ENCODE measurements around the gene AAGAB. TPM values are rescaled to one million over a fixed set of nuclear protein-coding genes. Genes with fewer than 3 reads are reported as not detected.

The AAGAB gene
- total and polyA plus RNA-seq, 5 donors from 2014 or later = 28.1 to 67.5 (median 54.3) TPM

GRCh38 chr15:67232591-67232990 is 21.9 kb downstream of the AAGAB start:
- Histone ChIP-seq H3K4me3 (ENCODE audit: low read depth, low read length) (no peak overlapping the region), H3K27me3 (ENCODE audit: control insufficient read depth, insufficient read depth, low read length) (no peaks in the 10 kb centered on the region), H3K36me3 (ENCODE audit: control insufficient read depth, insufficient read depth, low read length) (peaks cover 58% of the 10 kb centered on the region), H3K9me3 (ENCODE audit: control insufficient read depth in 2 of 2, low read length in 2 of 2) (no peaks in the 10 kb centered on the region), H3K27ac (ENCODE audit: insufficient read depth, low read length, poor library complexity, severe bottlenecking) (no peak overlapping the region), H3K4me1 (ENCODE audit: control insufficient read depth, insufficient read depth, low read length, poor library complexity, severe bottlenecking) (no peaks in the 10 kb centered on the region)
- H3K4me1 Mint-ChIP-seq = peaks cover 14 to 21% (median 18%) of the 10 kb centered on the region in 4 donors
- no peak overlapping the region for H3K27ac Mint-ChIP-seq
- no peak for ATAC-seq (ENCODE audit: low read depth in 2 of 2)
- H3K36me3 Mint-ChIP-seq = peaks cover 73% of the 10 kb centered on the region
- no peak overlapping the region for H3K4me3 Mint-ChIP-seq
- DNase-seq = no peak
- no peaks in the 10 kb centered on the region for H3K9me3 Mint-ChIP-seq
- no peaks in the 10 kb centered on the region for H3K27me3 Mint-ChIP-seq

GRCh38 chr15:67230504-67230903 is 24.0 kb downstream of the AAGAB start:
- H3K36me3 Mint-ChIP-seq = peaks cover 63% of the 10 kb centered on the region
- H3K36me3 ChIP-seq (ENCODE audit: control insufficient read depth, insufficient read depth, low read length) = peaks cover 61% of the 10 kb centered on the region
- H3K27ac Mint-ChIP-seq = no peak overlapping the region

GRCh38 chr15:67228286-67228685 is 26.2 kb downstream of the AAGAB start:
- Histone ChIP-seq H3K27ac (ENCODE audit: insufficient read depth, low read length, poor library complexity, severe bottlenecking) (no peak overlapping the region), H3K27me3 (ENCODE audit: control insufficient read depth, insufficient read depth, low read length) (no peaks in the 10 kb centered on the region), H3K36me3 (ENCODE audit: control insufficient read depth, insufficient read depth, low read length) (peaks cover 50% of the 10 kb centered on the region), H3K4me1 (ENCODE audit: control insufficient read depth, insufficient read depth, low read length, poor library complexity, severe bottlenecking) (no peaks in the 10 kb centered on the region), H3K9me3 (ENCODE audit: control insufficient read depth in 2 of 2, low read length in 2 of 2) (no peaks in the 10 kb centered on the region), H3K4me3 (ENCODE audit: low read depth, low read length) (no peak overlapping the region)
- Mint-ChIP-seq H3K9me3 (no peaks in the 10 kb centered on the region), H3K36me3 (peaks cover 50% of the 10 kb centered on the region), H3K4me3 (peak overlapping the region in 1 of 4 donors; percentile 79), H3K4me1 (peaks cover 0 to 17% (median 11%) of the 10 kb centered on the region in 4 donors), H3K27ac (peak overlapping the region in 1 of 3 donors; percentile 53), H3K27me3 (no peaks in the 10 kb centered on the region)
- ATAC-seq (ENCODE audit: low read depth in 2 of 2) = no peak
- DNase-seq = peak in 1 of 3 donors; percentile 13

More at GRCh38 chr15:67230504-67230903, 24.0 kb downstream of the AAGAB start:
- Mint-ChIP-seq H3K4me1 (peaks cover 4 to 19% (median 13%) of the 10 kb centered on the region in 4 donors), H3K4me3 (no peak overlapping the region), H3K27me3 (no peaks in the 10 kb centered on the region), H3K9me3 (no peaks in the 10 kb centered on the region)
- Histone ChIP-seq H3K27me3 (ENCODE audit: control insufficient read depth, insufficient read depth, low read length) (no peaks in the 10 kb centered on the region), H3K9me3 (ENCODE audit: control insufficient read depth in 2 of 2, low read length in 2 of 2) (no peaks in the 10 kb centered on the region), H3K4me3 (ENCODE audit: low read depth, low read length) (no peak overlapping the region), H3K4me1 (ENCODE audit: control insufficient read depth, insufficient read depth, low read length, poor library complexity, severe bottlenecking) (no peaks in the 10 kb centered on the region), H3K27ac (ENCODE audit: insufficient read depth, low read length, poor library complexity, severe bottlenecking) (no peak overlapping the region)
- DNase-seq = no peak
- ATAC-seq (ENCODE audit: low read depth in 2 of 2) = no peak

GRCh38 chr15:67227846-67228245 is 26.6 kb downstream of the AAGAB start:
- no peaks in the 10 kb centered on the region for H3K27me3 ChIP-seq (ENCODE audit: control insufficient read depth, insufficient read depth, low read length)
- no peaks in the 10 kb centered on the region for H3K9me3 ChIP-seq (ENCODE audit: control insufficient read depth in 2 of 2, low read length in 2 of 2)
- peaks cover 47% of the 10 kb centered on the region for H3K36me3 ChIP-seq (ENCODE audit: control insufficient read depth, insufficient read depth, low read length)
- Mint-ChIP-seq H3K36me3 (peaks cover 45% of the 10 kb centered on the region), H3K4me3 (no peak overlapping the region), H3K27ac (no peak overlapping the region), H3K27me3 (no peaks in the 10 kb centered on the region), H3K9me3 (no peaks in the 10 kb centered on the region), H3K4me1 (peaks cover 0 to 17% (median 11%) of the 10 kb centered on the region in 4 donors)
- DNase-seq = no peak
- H3K4me1 ChIP-seq (ENCODE audit: control insufficient read depth, insufficient read depth, low read length, poor library complexity, severe bottlenecking) = no peaks in the 10 kb centered on the region
- H3K27ac ChIP-seq (ENCODE audit: insufficient read depth, low read length, poor library complexity, severe bottlenecking) = no peak overlapping the region
- ATAC-seq (ENCODE audit: low read depth in 2 of 2) = no peak
- no peak overlapping the region for H3K4me3 ChIP-seq (ENCODE audit: low read depth, low read length)

GRCh38 chr15:67227431-67227830 is 27.0 kb downstream of the AAGAB start:
- no peaks in the 10 kb centered on the region for H3K27me3 ChIP-seq (ENCODE audit: control insufficient read depth, insufficient read depth, low read length)
- no peaks in the 10 kb centered on the region for H3K27me3 Mint-ChIP-seq
- H3K36me3 Mint-ChIP-seq = peaks cover 41% of the 10 kb centered on the region

GRCh38 chr15:67225336-67225735 is 29.1 kb downstream of the AAGAB start:
- no peaks in the 10 kb centered on the region for H3K9me3 Mint-ChIP-seq
- peaks cover 0 to 11% (median 9%) of the 10 kb centered on the region in 4 donors for H3K4me1 Mint-ChIP-seq
- ATAC-seq (ENCODE audit: low read depth in 2 of 2) (no peak), DNase-seq (no peak)
- no peaks in the 10 kb centered on the region for H3K27me3 Mint-ChIP-seq
- H3K27ac Mint-ChIP-seq = no peak overlapping the region
- peaks cover 27% of the 10 kb centered on the region for H3K36me3 Mint-ChIP-seq
- H3K27ac ChIP-seq (ENCODE audit: insufficient read depth, low read length, poor library complexity, severe bottlenecking) = no peak overlapping the region
- H3K4me1 ChIP-seq (ENCODE audit: control insufficient read depth, insufficient read depth, low read length, poor library complexity, severe bottlenecking) = no peaks in the 10 kb centered on the region
- H3K4me3 ChIP-seq (ENCODE audit: low read depth, low read length) = no peak overlapping the region
- H3K36me3 ChIP-seq (ENCODE audit: control insufficient read depth, insufficient read depth, low read length) = peaks cover 28% of the 10 kb centered on the region
- H3K27me3 ChIP-seq (ENCODE audit: control insufficient read depth, insufficient read depth, low read length) = no peaks in the 10 kb centered on the region
- H3K9me3 ChIP-seq (ENCODE audit: control insufficient read depth in 2 of 2, low read length in 2 of 2) = no peaks in the 10 kb centered on the region
- H3K4me3 Mint-ChIP-seq = no peak overlapping the region

More at GRCh38 chr15:67227431-67227830, 27.0 kb downstream of the AAGAB start:
- Mint-ChIP-seq H3K4me3 (no peak overlapping the region), H3K9me3 (no peaks in the 10 kb centered on the region), H3K27ac (no peak overlapping the region), H3K4me1 (peaks cover 0 to 13% (median 10%) of the 10 kb centered on the region in 4 donors)
- H3K36me3 ChIP-seq (ENCODE audit: control insufficient read depth, insufficient read depth, low read length) = peaks cover 43% of the 10 kb centered on the region
- H3K4me1 ChIP-seq (ENCODE audit: control insufficient read depth, insufficient read depth, low read length, poor library complexity, severe bottlenecking) = no peaks in the 10 kb centered on the region
- H3K4me3 ChIP-seq (ENCODE audit: low read depth, low read length) = no peak overlapping the region
- no peaks in the 10 kb centered on the region for H3K9me3 ChIP-seq (ENCODE audit: control insufficient read depth in 2 of 2, low read length in 2 of 2)
- no peak overlapping the region for H3K27ac ChIP-seq (ENCODE audit: insufficient read depth, low read length, poor library complexity, severe bottlenecking)
- no peak for ATAC-seq (ENCODE audit: low read depth in 2 of 2)
- no peak for DNase-seq

- Mint-ChIP-seq H3K4me3 (no peak overlapping the region), H3K27ac (no peak overlapping the region), H3K27me3 (no peaks in the 10 kb centered on the region), H3K36me3 (peaks cover 26% of the 10 kb centered on the region), H3K9me3 (no peaks in the 10 kb centered on the region), H3K4me1 (peaks cover 0 to 11% (median 9%) of the 10 kb centered on the region in 4 donors)
- ATAC-seq (ENCODE audit: low read depth in 2 of 2) = no peak
- no peaks in the 10 kb centered on the region for H3K27me3 ChIP-seq (ENCODE audit: control insufficient read depth, insufficient read depth, low read length)
- H3K4me1 ChIP-seq (ENCODE audit: control insufficient read depth, insufficient read depth, low read length, poor library complexity, severe bottlenecking) = no peaks in the 10 kb centered on the region
- H3K4me3 ChIP-seq (ENCODE audit: low read depth, low read length) = no peak overlapping the region
- no peak for DNase-seq
- no peaks in the 10 kb centered on the region for H3K9me3 ChIP-seq (ENCODE audit: control insufficient read depth in 2 of 2, low read length in 2 of 2)
- H3K36me3 ChIP-seq (ENCODE audit: control insufficient read depth, insufficient read depth, low read length) = peaks cover 28% of the 10 kb centered on the region
- H3K27ac ChIP-seq (ENCODE audit: insufficient read depth, low read length, poor library complexity, severe bottlenecking) = no peak overlapping the region
Observed at GRCh38 chr15:67224889-67225288, 29.6 kb downstream of the AAGAB start.

GRCh38 chr15:67219288-67219687 is 35.2 kb downstream of the AAGAB start:
- no peak for DNase-seq
- H3K9me3 Mint-ChIP-seq = no peaks in the 10 kb centered on the region
- H3K9me3 ChIP-seq (ENCODE audit: control insufficient read depth in 2 of 2, low read length in 2 of 2) = no peaks in the 10 kb centered on the region
- H3K27me3 Mint-ChIP-seq = no peaks in the 10 kb centered on the region
- H3K27ac Mint-ChIP-seq = no peak overlapping the region
- no peak overlapping the region for H3K4me3 Mint-ChIP-seq
- H3K4me1 ChIP-seq (ENCODE audit: control insufficient read depth, insufficient read depth, low read length, poor library complexity, severe bottlenecking) = no peaks in the 10 kb centered on the region
- no peak overlapping the region for H3K27ac ChIP-seq (ENCODE audit: insufficient read depth, low read length, poor library complexity, severe bottlenecking)
- H3K36me3 ChIP-seq (ENCODE audit: control insufficient read depth, insufficient read depth, low read length) = peaks cover 15% of the 10 kb centered on the region
- no peaks in the 10 kb centered on the region for H3K27me3 ChIP-seq (ENCODE audit: control insufficient read depth, insufficient read depth, low read length)
- no peak overlapping the region for H3K4me3 ChIP-seq (ENCODE audit: low read depth, low read length)
- ATAC-seq (ENCODE audit: low read depth in 2 of 2) = no peak
- H3K4me1 Mint-ChIP-seq = peaks cover 0 to 11% (median 4%) of the 10 kb centered on the region in 4 donors
- peaks cover 33% of the 10 kb centered on the region for H3K36me3 Mint-ChIP-seq
